ENCODE results near the gene EIF4G3.

GRCh38 chr1:20896826-20897225 lies 279.9 kb downstream of the EIF4G3 start:
- TF ChIP-seq POLR2A (IDR thresholded peaks at IDR 0.05) = no peak
- TF ChIP-seq EP300 (IDR thresholded peaks at IDR 0.05) = no peak
